Measurements from ENCODE around the gene MSI2.

The MSI2 gene

GRCh38 chr17:57343717-57344116 lies 87.4 kb downstream of the MSI2 start:
- no peak for DNase-seq (ENCODE audit: low read depth)

DNA sequence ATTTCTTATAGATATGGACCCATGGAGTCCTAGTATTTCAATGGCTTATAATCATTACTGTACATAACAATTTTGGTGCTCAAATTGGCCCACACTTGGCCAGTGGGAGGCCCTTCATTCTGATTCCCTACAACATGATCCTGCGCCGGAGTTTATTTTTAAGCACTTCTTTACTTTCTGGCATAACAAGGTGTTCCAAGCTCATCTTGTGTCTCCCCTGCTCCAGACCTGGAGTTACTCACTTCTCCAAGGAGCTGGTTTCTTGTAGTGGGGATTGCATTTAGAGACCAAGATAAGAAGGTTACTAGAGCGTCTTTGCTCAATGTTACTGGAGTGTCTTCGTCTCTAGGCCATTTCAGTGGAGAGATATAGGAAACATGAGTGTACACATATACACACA lies 87.9 kb downstream of the MSI2 start:
- DNase-seq (ENCODE audit: low read depth), result no peak

DNA sequence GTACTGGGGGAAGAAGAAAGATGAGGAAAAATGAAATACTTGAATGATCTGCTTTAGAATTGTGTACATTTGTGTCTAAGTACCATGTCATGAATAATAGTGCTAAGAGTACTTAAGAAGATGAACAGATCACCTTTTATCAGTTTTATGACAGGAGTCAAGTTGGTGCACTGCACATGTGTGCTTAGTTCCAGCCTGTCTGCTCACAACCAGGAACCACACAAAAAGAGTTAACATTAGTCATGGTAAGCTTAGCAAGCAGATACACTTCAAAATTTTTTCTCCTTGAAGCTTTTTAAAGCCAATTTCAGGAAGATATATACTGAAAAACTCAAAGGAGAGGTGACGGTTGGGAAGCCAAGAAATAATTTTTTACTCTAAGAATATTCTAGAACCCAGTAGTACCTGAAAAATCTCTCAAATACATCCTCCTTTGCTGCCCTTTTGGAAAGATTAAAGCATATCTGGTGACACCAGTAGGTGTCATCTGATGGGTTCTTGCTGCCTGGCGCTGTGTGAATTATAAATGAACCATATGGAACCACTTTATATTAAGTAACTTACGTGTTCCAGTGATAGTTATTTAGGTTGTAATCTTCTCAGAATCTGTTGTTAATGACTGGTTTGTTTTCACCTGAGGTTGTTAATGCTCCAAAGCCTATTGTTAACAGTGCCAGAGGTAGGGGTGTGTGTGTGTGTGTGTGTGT lies 93.4 kb downstream of the MSI2 start:
- no peak for DNase-seq (ENCODE audit: low read depth)

DNA sequence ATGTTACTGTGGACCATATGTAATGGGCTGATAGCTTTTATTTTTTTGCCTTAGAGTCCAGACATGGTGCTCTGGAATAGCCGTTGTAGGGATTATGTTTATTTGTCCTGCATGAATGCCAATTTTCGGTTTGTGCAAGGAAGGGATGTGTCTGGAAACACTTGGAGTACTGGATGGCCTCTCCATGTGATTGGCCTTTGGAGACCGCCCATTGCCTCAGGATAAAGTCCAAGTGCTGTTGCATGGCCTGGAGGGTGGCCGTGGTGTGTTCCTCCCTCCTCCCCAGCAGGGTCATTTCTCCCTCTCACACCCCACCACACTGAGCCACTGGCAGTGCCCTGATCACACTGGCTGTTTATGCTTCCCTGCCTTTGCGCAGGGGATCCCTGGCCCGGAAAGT lies 93.9 kb downstream of the MSI2 start:
- DNase-seq (ENCODE audit: low read depth), result no peak

GRCh38 chr17:57352665-57353175 lies 96.4 kb downstream of the MSI2 start:
- DNase-seq (ENCODE audit: low read depth), result no peak

- no peak for DNase-seq (ENCODE audit: low read depth)
Observed at GRCh38 chr17:57354673-57355072, 98.3 kb downstream of the MSI2 start.

- no peak for DNase-seq (ENCODE audit: low read depth)
Observed at GRCh38 chr17:57355090-57355859, 99.0 kb downstream of the MSI2 start.

DNA sequence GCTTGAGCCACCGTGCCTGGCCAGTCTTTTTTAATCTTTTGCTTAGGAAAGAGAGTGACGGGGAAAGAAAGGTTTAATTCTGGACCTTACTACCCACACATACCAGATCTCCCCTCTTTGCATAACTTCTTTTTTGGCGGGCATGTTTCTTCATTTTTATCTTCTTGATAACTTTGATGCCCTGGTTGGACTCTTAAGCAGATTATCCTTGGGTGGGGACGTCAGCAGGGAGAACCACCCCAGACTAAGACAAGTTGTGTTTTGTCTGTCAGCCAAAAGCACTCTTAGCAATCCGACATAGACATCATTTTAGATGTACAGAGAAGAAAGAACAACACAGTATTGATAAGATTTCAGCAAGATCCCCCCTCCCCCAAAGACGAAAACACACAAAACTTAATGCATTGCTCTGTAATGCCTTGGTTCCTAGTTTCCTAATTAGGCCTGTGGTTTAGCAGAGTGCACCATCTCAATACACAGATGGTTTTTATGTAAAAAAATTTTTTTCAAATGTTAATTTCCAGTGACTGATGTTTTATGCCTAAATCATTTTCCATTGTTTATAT lies 99.9 kb downstream of the MSI2 start:
- DNase-seq (ENCODE audit: low read depth), result no peak

DNA sequence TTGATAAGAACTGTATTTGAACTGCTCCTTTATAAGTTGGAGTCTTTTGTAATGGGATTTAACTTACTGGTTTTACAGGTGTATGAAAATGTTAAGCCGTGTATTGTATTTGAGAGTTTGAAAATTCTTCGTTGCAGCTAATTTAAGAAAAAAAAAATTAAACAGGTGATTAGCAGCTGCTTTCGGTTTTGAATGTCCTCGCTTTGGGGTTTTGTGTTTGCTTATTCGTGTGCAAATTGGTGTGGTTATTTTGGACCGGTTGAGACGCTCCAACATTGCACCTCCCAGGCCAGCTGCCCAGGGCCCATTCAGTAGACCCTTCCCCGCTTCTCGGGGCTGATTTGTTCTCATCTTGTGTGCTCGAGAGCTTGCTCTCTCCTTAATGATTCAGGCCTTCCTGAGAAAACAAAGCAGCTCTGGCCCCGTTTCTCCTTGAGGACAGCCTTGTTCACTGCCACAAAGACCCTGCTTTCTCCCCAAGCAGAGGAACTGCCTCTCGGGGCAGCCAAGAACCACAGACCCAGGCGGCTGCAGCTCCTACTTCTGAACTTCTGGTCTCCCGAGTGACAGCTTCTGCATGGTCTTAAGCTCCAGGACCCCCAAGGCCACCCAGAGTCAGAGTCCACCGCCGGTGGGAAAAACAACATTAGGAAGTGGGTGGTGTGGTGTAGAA lies 100.5 kb downstream of the MSI2 start:
- DNase-seq (ENCODE audit: low read depth), result no peak

DNA sequence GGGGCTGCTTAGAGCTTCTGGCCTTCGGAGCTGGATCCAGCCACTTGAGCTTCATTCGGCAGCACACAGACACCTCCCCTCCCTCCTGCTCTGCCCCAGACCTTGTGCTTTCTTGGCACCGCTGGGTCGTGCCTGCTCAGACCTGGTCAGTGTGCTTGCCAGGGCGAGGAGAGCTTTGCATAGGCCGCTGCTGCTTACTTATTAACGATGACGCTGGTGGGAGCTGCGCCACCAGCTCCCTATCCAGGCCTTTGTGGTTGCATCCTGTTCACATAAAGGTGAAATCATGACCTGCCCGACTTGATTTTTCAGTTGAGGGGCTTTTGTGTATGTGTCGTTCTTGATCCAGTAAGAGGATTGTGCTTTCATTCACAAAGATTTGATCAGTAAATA lies 101.1 kb downstream of the MSI2 start:
- no peak for DNase-seq (ENCODE audit: low read depth)

DNA sequence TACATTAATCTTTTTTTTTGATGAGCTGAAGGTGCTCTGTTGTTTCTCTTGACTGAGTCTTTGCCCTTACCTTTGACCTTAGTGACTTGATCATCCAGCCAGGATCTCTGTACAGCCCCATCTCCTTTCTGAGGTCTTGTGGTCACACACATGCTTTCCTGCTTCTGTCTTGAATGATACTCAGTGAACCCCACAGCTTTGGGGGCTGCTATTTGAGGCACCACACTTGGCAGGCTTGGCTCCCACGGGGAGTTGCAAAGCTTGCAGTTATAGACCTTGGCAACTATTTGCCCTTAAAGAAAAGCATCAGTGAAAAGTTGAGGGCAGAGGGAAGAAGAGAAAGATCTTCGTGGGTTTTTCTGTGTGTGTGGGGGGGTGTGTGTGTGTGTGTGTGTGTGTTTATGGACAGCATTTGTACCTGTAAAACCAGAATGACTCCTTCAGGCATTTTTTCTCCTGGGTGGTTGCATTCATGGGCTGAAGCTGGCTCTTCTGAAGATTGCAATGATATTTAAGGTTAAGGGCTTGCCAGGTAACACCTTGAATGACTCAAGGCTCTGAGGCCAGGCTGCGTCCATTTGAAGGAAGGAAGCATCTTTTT lies 101.6 kb downstream of the MSI2 start:
- no peak for DNase-seq (ENCODE audit: low read depth)

DNA sequence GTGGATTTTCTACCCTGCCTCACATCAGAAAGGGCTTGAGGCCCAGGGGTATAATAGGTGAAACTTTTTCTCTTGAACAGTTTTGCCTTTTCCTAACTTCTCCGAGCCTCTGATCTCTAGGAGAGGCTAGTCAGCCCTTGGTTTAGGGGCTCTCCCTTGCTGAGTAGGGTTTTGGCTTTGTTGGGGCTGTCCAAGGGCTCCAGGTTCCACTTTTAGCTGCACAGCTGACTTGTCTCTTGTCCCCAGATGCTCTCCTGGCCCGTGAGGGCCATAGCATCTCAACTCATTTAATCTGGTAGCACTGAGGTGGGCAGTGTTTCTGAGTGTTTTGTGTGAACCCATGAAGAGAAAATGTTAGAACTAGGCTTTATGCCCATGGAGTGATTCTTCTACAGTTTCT lies 103.9 kb downstream of the MSI2 start:
- DNase-seq (ENCODE audit: low read depth), result no peak

- DNase-seq (ENCODE audit: low read depth), result no peak
Observed at GRCh38 chr17:57362797-57363556, 106.7 kb downstream of the MSI2 start.

DNA sequence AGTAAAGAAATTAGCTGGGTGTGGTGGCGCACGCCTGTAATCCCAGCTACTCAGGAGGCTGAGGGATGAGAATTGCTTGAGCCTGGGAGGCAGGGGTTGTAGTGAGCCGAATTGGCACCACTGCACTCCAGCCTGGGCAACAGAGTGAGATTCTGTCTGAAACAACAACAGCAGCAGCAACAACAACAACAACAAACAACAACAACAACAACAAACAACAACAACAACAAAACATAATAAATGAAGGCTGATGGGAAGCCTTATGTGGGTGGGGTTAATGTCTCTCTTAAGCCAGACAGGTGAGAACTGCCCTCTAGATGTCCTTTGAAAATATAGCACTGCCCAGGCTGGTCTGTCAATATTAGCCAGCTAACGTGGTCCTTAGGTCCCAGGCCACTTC lies 107.3 kb downstream of the MSI2 start:
- DNase-seq (ENCODE audit: low read depth), result no peak

GRCh38 chr17:57363998-57364643 lies 107.8 kb downstream of the MSI2 start:
- DNase-seq (ENCODE audit: low read depth), result no peak

GRCh38 chr17:57365420-57365819 lies 109.1 kb downstream of the MSI2 start:
- no peak for DNase-seq (ENCODE audit: low read depth)

DNA sequence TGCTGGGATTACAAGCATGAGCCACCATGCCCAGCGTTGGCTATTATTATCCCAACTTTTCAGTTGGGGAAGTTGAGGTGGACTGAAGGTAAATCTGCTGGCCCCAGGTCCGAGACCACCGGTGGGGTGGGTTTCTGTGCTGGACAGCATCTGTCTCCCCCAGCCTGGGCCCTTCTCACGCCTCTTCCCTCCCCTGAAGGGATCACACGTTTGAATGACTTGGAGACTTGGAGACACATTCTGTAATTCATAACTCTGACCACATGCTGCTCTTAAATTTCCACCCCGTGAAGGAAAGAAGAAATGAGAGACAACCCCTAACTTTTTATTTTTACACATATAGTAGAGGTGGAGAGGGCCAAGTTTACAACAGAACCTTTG lies 109.8 kb downstream of the MSI2 start:
- no peak for DNase-seq (ENCODE audit: low read depth)

GRCh38 chr17:57366558-57367351 lies 110.4 kb downstream of the MSI2 start:
- no peak for DNase-seq (ENCODE audit: low read depth)

DNA sequence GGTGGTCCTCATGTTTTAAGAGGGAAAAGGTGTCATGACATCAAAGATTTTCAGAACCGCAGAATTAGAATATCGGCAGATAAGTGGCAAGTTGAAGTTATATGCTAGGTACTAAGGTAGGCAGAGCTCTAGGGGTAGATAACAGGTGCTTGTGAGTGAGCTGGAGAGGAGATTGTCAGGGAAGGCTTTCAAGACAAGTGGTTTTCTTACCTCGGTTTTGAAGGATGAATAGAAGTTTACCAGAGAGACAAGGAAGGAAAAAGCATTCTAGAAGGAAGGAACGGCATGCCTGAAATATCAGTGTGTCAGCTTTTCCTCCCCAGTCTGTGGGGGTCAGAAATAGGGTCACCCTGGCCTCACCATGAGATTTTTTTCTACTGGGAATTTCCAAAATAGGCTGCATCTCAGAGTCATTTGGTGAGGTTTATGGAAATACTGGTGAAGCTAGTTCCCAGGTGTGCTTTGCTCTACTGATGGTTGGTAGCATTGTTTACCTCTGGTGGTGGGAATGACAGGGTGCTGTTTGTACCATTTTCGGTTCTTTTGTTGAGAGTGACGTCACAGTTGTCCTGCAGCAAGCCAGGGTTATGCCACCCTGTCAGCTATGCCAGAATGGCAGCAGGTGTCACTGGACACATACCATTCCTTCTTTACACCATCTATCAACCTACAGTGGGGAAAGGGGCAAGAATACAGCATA lies 112.5 kb downstream of the MSI2 start:
- DNase-seq (ENCODE audit: low read depth), result no peak
